SK-N-SH (cell line): Measurements from ENCODE around the gene SIGLEC12. TPM values are rescaled to one million over a fixed set of nuclear protein-coding genes. Genes with fewer than 3 reads are reported as not detected.

Experiments used
- CTCF ChIA-PET: fragments of 300-600, 350-600 bp; formaldehyde crosslinking; extraction: SDS; loops from one replicate; lab custom pipeline; 2021; lab: Yijun Ruan, JAX
- POLR2A ChIA-PET: fragments of 350-600 bp; sonication (Branson Sonifier 250); formaldehyde crosslinking; extraction: SDS; loops from one replicate; lab custom pipeline; 2020; ENCODE audit warnings: antibody characterized with exemption, inconsistent platforms; lab: Yijun Ruan, JAX
- DNase-seq: peaks from one replicate; pipeline ENCODE4 v3.0.0; 2012
- H2AFZ ChIP-seq: fragments of 200-600 bp; sonication (generic); 2 replicates; pipeline ENCODE4 v1.8.1; 2016; ENCODE audit warnings: antibody characterized with exemption, mild to moderate bottlenecking, low read depth
- H3F3A ChIP-seq: fragments of 200-600 bp; sonication (generic); replicated peaks from 2 replicates; pipeline ENCODE3; 2016; ENCODE audit warnings: antibody characterized with exemption, mild to moderate bottlenecking; ENCODE audit not compliant: insufficient read depth
- H3K27ac ChIP-seq, 2 experiments: fragments of 200-500 bp in 1 of 2; fragments of 200-600 bp in 1 of 2; sonication (Bioruptor generic) in 1 of 2; sonication (generic), shearing (Covaris generic) in 1 of 2; 2 replicates each; pipeline versions ENCODE4 v1.5.1 to v1.6.1; 2014 to 2016; ENCODE audit warnings: low read depth in 2 of 2, inconsistent platforms in 1 of 2, low read length in 1 of 2, mild to moderate bottlenecking in 1 of 2, mixed read lengths in 1 of 2
- H3K27me3 ChIP-seq: fragments of 200-600 bp; sonication (generic), shearing (Covaris generic); 2 replicates; pipeline ENCODE4 v1.6.1; 2016; ENCODE audit warnings: mixed run types; ENCODE audit not compliant: insufficient read depth
- H3K36me3 ChIP-seq, 2 experiments: fragments of 200-500 bp in 1 of 2; fragments of 200-600 bp in 1 of 2; sonication (Bioruptor generic) in 1 of 2; sonication (generic) in 1 of 2; replicated peaks in 1 of 2; 2 replicates each; pipeline versions ENCODE3 to v1.5.1; 2014 to 2016; ENCODE audit warnings: low read length in 1 of 2, mild to moderate bottlenecking in 1 of 2; ENCODE audit not compliant: insufficient read depth in 2 of 2, control insufficient read depth in 1 of 2
- H3K4me1 ChIP-seq, 2 experiments: fragments of 200-500 bp in 1 of 2; fragments of 200-600 bp in 1 of 2; sonication (Bioruptor generic) in 1 of 2; sonication (generic), shearing (Covaris generic) in 1 of 2; 2 replicates each; pipeline versions ENCODE4 v1.5.1 to v1.6.1; 2014 to 2016; ENCODE audit warnings: low read depth in 1 of 2, low read length in 1 of 2, mixed run types in 1 of 2; ENCODE audit not compliant: insufficient read depth in 2 of 2, control insufficient read depth in 1 of 2
- H3K4me2 ChIP-seq: fragments of 200-600 bp; sonication (generic), shearing (Covaris generic); 2 replicates; pipeline ENCODE4 v1.6.1; 2017; ENCODE audit warnings: mixed run types
- H3K4me3 ChIP-seq, 2 experiments: fragments of 200-500 bp in 1 of 2; fragments of 200-600 bp in 1 of 2; sonication (Bioruptor generic) in 1 of 2; sonication (generic), shearing (Covaris generic) in 1 of 2; 2 replicates each; pipeline versions ENCODE4 v1.5.1 to v1.8.1; 2014 to 2016; ENCODE audit warnings: low read depth in 2 of 2, inconsistent platforms in 1 of 2, low read length in 1 of 2, mild to moderate bottlenecking in 1 of 2, mixed read lengths in 1 of 2, moderate library complexity in 1 of 2
- H3K79me2 ChIP-seq: fragments of 200-600 bp; sonication (generic); 2 replicates; pipeline ENCODE4 v1.8.1; 2017; ENCODE audit warnings: mild to moderate bottlenecking; ENCODE audit not compliant: insufficient read depth
- H3K9ac ChIP-seq: fragments of 200-600 bp; sonication (generic); 2 replicates; pipeline ENCODE4 v1.6.1; 2017; ENCODE audit warnings: mixed run types
- H3K9me2 ChIP-seq: fragments of 200-600 bp; sonication (generic); 2 replicates; pipeline ENCODE4 v1.6.1; 2017; ENCODE audit warnings: mixed run types
- H3K9me3 ChIP-seq: fragments of 200-600 bp; sonication (generic); 2 replicates; pipeline ENCODE4 v1.6.1; 2017; ENCODE audit warnings: mixed run types, mild to moderate bottlenecking, moderate library complexity
- H4K20me1 ChIP-seq: fragments of 200-600 bp; sonication (generic); 2 replicates; pipeline ENCODE4 v1.6.1; 2017; ENCODE audit warnings: mild to moderate bottlenecking, mixed run types; ENCODE audit not compliant: insufficient read depth
- ELF1 ChIP-seq: IDR thresholded peaks from 2 replicates; pipeline ENCODE4 v1.4.0; 2012
- EZH2phosphoT487 ChIP-seq: fragments of 200-600 bp; sonication (generic); IDR thresholded peaks from 2 replicates; pipeline ENCODE4 v1.6.1; 2017; ENCODE audit warnings: low read depth, mixed run types, mild to moderate bottlenecking, antibody characterized with exemption, moderate library complexity, borderline replicate concordance
- FOSL2 ChIP-seq: IDR thresholded peaks from 2 replicates; pipeline ENCODE4 v1.4.0; 2012; ENCODE audit warnings: low read depth, mild to moderate bottlenecking, moderate library complexity, borderline replicate concordance
- FOXM1 ChIP-seq: IDR thresholded peaks from 2 replicates; pipeline ENCODE4 v1.4.0; 2012; ENCODE audit warnings: low read depth, mild to moderate bottlenecking
- MEF2A ChIP-seq: IDR thresholded peaks from 2 replicates; pipeline ENCODE4 v1.4.0; 2012; ENCODE audit warnings: low read depth, borderline replicate concordance
- MXI1 ChIP-seq: IDR thresholded peaks from 2 replicates; pipeline ENCODE4 v1.6.1; 2012; ENCODE audit warnings: mild to moderate bottlenecking, low read depth, low read length, improper control_type of control experiment
- NFIC ChIP-seq: IDR thresholded peaks from 2 replicates; pipeline ENCODE4 v1.4.0; 2012; ENCODE audit warnings: borderline replicate concordance
- NRF1 ChIP-seq: IDR thresholded peaks from 2 replicates; pipeline ENCODE4 v1.6.1; 2012; ENCODE audit warnings: low read depth, mild to moderate bottlenecking, low read length
- RFX5 ChIP-seq: IDR thresholded peaks from 2 replicates; pipeline ENCODE4 v1.6.1; 2012; ENCODE audit warnings: mild to moderate bottlenecking, improper control_type of control experiment, low read length
- SIN3A ChIP-seq: IDR thresholded peaks from 2 replicates; pipeline ENCODE4 v1.6.1; 2012; ENCODE audit warnings: low read depth, mild to moderate bottlenecking, low read length, moderate library complexity, borderline replicate concordance
- TEAD4 ChIP-seq: IDR thresholded peaks from 2 replicates; pipeline ENCODE4 v1.4.0; 2012; ENCODE audit warnings: mild to moderate bottlenecking, borderline replicate concordance; ENCODE audit not compliant: insufficient read depth
- YY1 ChIP-seq: IDR thresholded peaks from 2 replicates; pipeline ENCODE4 v1.4.0; 2012; ENCODE audit warnings: low read depth, mild to moderate bottlenecking
- WGBS: methylation state at CpG from one replicate; pipeline ENCODE4 v1.1.6; 2017; ENCODE audit warnings: low lambda C conversion rate; 5-methylcytosine and 5-hydroxymethylcytosine counted together
- polyA plus RNA-seq, 3 experiments: library from polyadenylated mRNA; depleted of rRNA; stranded (reverse); fragments of >200 nt; gene quantifications; 2 replicates each; pipeline ENCODE4 v1.2.3, GENCODE V29; 2012
- TF ChIP-seq, protein P1 (sequence below): IDR thresholded peaks from 2 replicates; pipeline ENCODE4 v1.4.0; 2012; ENCODE audit warnings: low read depth, borderline replicate concordance
- TF ChIP-seq, protein P2 (sequence below): IDR thresholded peaks from 2 replicates; pipeline ENCODE4 v1.6.1; 2012; ENCODE audit warnings: mild to moderate bottlenecking, low read depth, low read length, moderate library complexity
- TF ChIP-seq, protein P3 (sequence below): IDR thresholded peaks from 2 replicates; pipeline ENCODE4 v1.4.0; 2012; ENCODE audit warnings: low read depth
- TF ChIP-seq, protein P4 (sequence below): fragments of 150-350 bp; IDR thresholded peaks from 2 replicates; pipeline ENCODE4 v1.6.1; 2017; ENCODE audit warnings: antibody characterized with exemption, low read length, low read depth, borderline replicate concordance

Gene SIGLEC12
- polyA plus RNA-seq, 1 of the 3 experiments (the other 2 are of a cell fraction), result not detected

DNA sequence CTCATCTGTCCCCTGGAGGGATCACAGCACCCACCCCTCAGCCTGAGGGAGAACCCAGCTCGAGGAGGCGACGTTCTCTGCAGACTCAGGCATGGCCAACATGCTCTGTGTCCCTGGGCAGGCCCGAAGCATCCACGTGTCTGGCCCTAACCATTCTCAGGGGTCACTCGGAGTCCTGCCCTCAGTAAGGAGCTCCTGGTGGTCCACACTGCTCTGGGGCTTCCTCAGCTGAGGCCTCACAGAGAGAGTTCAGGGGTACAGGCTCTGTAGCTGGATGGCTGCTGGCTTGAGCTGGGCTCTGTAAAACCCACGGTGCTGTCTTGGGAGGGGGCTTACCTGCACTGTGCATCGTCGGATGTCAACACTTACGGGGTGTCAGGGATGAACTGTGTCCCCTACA lies 38.9 kb downstream of the SIGLEC12 start:
- Histone ChIP-seq H3F3A (no peaks in the 10 kb centered on the region), H3K9me2 (no peaks in the 10 kb centered on the region), H3K9me3 (no peaks in the 10 kb centered on the region), H3K27ac (no peak overlapping the region), H3K4me1 (no peaks in the 10 kb centered on the region; a peak in 1 of 4 replicates), H2AFZ (no peak overlapping the region), H3K9ac (no peak overlapping the region), H3K79me2 (no peaks in the 10 kb centered on the region)
- CTCF ChIA-PET, result interaction anchor here (0.7 to 7.0 kb wide), 5 partner anchors 9 to 194 kb away, joined by 3 to 37 read pairs (median 3); no protein-coding TSS in a partner anchor
- POLR2A ChIA-PET, result no interaction called here
- 21% methylated on average over 9 of the region's 10 CpGs for WGBS
- TF ChIP-seq TEAD4 (no peak), FOSL2 (no peak), EZH2phosphoT487 (no peak), MEF2A (no peak), YY1 (no peak), NRF1 (no peak), MXI1 (no peak), NFIC (no peak)
- TF ChIP-seq, protein P1, sequence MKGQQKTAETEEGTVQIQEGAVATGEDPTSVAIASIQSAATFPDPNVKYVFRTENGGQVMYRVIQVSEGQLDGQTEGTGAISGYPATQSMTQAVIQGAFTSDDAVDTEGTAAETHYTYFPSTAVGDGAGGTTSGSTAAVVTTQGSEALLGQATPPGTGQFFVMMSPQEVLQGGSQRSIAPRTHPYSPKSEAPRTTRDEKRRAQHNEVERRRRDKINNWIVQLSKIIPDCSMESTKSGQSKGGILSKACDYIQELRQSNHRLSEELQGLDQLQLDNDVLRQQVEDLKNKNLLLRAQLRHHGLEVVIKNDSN, result no peak
- TF ChIP-seq, protein P2, sequence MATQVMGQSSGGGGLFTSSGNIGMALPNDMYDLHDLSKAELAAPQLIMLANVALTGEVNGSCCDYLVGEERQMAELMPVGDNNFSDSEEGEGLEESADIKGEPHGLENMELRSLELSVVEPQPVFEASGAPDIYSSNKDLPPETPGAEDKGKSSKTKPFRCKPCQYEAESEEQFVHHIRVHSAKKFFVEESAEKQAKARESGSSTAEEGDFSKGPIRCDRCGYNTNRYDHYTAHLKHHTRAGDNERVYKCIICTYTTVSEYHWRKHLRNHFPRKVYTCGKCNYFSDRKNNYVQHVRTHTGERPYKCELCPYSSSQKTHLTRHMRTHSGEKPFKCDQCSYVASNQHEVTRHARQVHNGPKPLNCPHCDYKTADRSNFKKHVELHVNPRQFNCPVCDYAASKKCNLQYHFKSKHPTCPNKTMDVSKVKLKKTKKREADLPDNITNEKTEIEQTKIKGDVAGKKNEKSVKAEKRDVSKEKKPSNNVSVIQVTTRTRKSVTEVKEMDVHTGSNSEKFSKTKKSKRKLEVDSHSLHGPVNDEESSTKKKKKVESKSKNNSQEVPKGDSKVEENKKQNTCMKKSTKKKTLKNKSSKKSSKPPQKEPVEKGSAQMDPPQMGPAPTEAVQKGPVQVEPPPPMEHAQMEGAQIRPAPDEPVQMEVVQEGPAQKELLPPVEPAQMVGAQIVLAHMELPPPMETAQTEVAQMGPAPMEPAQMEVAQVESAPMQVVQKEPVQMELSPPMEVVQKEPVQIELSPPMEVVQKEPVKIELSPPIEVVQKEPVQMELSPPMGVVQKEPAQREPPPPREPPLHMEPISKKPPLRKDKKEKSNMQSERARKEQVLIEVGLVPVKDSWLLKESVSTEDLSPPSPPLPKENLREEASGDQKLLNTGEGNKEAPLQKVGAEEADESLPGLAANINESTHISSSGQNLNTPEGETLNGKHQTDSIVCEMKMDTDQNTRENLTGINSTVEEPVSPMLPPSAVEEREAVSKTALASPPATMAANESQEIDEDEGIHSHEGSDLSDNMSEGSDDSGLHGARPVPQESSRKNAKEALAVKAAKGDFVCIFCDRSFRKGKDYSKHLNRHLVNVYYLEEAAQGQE, result no peak
- TF ChIP-seq, all 33 proteins: peak for 0
- Histone ChIP-seq H3K4me3 (no peak overlapping the region), H3K4me2 (no peak overlapping the region), H3K36me3 (no peaks in the 10 kb centered on the region), H4K20me1 (no peaks in the 10 kb centered on the region), H3K27me3 (peaks cover 36% of the 10 kb centered on the region)
- no peak for DNase-seq

DNA sequence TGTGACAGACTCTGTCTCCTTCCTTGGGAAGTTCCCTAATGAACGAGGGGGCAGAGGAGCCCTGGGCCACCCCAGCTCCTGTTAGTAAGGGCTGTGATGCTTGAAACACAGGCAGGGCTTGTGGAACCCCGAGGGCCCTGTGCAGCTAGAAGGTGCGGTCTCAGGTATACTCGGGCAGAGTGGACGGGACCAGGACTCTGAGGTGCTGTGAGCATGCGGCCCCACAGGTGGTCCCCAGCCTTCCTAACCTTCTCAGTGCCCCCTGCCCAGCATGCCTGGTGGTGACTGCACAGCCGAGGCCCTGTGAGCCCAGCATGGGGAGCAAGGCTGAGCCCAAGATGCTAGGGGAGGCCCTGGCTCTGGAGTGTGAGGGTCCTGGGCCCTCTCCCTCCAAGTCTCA lies 39.3 kb downstream of the SIGLEC12 start:
- H3K36me3 ChIP-seq, result no peaks in the 10 kb centered on the region
- WGBS, result 12% methylated on average over 5 of the region's 7 CpGs
- H3K9ac ChIP-seq, result no peak overlapping the region
- H3K27ac ChIP-seq, result no peak overlapping the region
- no peak for DNase-seq
- TF ChIP-seq, protein P3, sequence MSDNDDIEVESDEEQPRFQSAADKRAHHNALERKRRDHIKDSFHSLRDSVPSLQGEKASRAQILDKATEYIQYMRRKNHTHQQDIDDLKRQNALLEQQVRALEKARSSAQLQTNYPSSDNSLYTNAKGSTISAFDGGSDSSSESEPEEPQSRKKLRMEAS, result no peak
- TF ChIP-seq ELF1 (no peak), RFX5 (no peak), SIN3A (no peak), NFIC (no peak), YY1 (no peak), FOXM1 (no peak)
- TF ChIP-seq, protein P4, sequence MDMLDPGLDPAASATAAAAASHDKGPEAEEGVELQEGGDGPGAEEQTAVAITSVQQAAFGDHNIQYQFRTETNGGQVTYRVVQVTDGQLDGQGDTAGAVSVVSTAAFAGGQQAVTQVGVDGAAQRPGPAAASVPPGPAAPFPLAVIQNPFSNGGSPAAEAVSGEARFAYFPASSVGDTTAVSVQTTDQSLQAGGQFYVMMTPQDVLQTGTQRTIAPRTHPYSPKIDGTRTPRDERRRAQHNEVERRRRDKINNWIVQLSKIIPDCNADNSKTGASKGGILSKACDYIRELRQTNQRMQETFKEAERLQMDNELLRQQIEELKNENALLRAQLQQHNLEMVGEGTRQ, result no peak
- H4K20me1 ChIP-seq, result no peaks in the 10 kb centered on the region
- H3K9me3 ChIP-seq, result no peaks in the 10 kb centered on the region
- H3K4me2 ChIP-seq, result no peak overlapping the region
- H3K79me2 ChIP-seq, result no peaks in the 10 kb centered on the region
- H3K9me2 ChIP-seq, result no peaks in the 10 kb centered on the region
- ChIA-PET POLR2A (no interaction called here), CTCF (interaction anchor here (0.9 to 7.0 kb wide), 5 partner anchors 9 to 195 kb away, joined by 3 to 37 read pairs (median 4); no protein-coding TSS in a partner anchor)
- no peaks in the 10 kb centered on the region for H3F3A ChIP-seq
- no peak overlapping the region for H2AFZ ChIP-seq
- no peaks in the 10 kb centered on the region; a peak in 1 of 4 replicates for H3K4me1 ChIP-seq
- no peak overlapping the region for H3K4me3 ChIP-seq
- peaks cover 38% of the 10 kb centered on the region for H3K27me3 ChIP-seq
